Measurements from ENCODE around the gene ANKRD40.
"Not testable (repeated sequence)": the region's sequence is repeated elsewhere in the genome, so short reads cannot be mapped to it uniquely, and the experiment has no call there.

The ANKRD40 gene

GRCh38 chr17:50710025-50710424, 2.3 kb upstream of the ANKRD40 start:
- DNase-seq, result no peak

GRCh38 chr17:50709053-50709452, 1.3 kb upstream of the ANKRD40 start:
- not testable (repeated sequence) for DNase-seq

- DNase-seq, result no peak
These were observed 611 bp upstream of the ANKRD40 start for GRCh38 chr17:50708050-50709000.

GRCh38 chr17:50703162-50703561, 4.6 kb downstream of the ANKRD40 start:
- DNase-seq, result no peak

- no peak for DNase-seq
These were observed 8.3 kb downstream of the ANKRD40 start for GRCh38 chr17:50699410-50699809.

- no peak for DNase-seq
These were observed 9.9 kb downstream of the ANKRD40 start for GRCh38 chr17:50697663-50698272.

GRCh38 chr17:50697062-50697461, 10.7 kb downstream of the ANKRD40 start:
- no peak for DNase-seq

- no peak for DNase-seq
These were observed 11.3 kb downstream of the ANKRD40 start for GRCh38 chr17:50696365-50696879.

GRCh38 chr17:50693036-50693682, 14.6 kb downstream of the ANKRD40 start:
- DNase-seq, result no peak

- DNase-seq, result no peak
These were observed 15.2 kb downstream of the ANKRD40 start for GRCh38 chr17:50692448-50693035.

- no peak for DNase-seq
These were observed 15.9 kb downstream of the ANKRD40 start for GRCh38 chr17:50691550-50692447.

- DNase-seq, result no peak
These were observed 16.7 kb downstream of the ANKRD40 start for GRCh38 chr17:50690887-50691549.

GRCh38 chr17:50689956-50690886, 17.5 kb downstream of the ANKRD40 start:
- DNase-seq, result no peak

GRCh38 chr17:50689251-50689650, 18.5 kb downstream of the ANKRD40 start:
- DNase-seq, result no peak

GRCh38 chr17:50688245-50688644, 19.5 kb downstream of the ANKRD40 start:
- DNase-seq, result no peak

- DNase-seq, result no peak
These were observed 20.3 kb downstream of the ANKRD40 start for GRCh38 chr17:50687200-50688066.

- DNase-seq, result no peak
These were observed 21.1 kb downstream of the ANKRD40 start for GRCh38 chr17:50686494-50687199.

GRCh38 chr17:50685691-50686493, 21.8 kb downstream of the ANKRD40 start:
- no peak for DNase-seq
